KOPT-K1 (cell line): ENCODE measurements around the gene LRSAM1.

Source experiments
- H3K27ac ChIP-seq: fragments of 200-600 bp; sonication (generic); 2 replicates; pipeline ENCODE4 v1.5.1; 2016; ENCODE audit warnings: antibody characterized with exemption, mild to moderate bottlenecking, low read depth, low read length; ENCODE audit not compliant: poor library complexity, severe bottlenecking
- H3K36me3 ChIP-seq: fragments of 200-600 bp; sonication (generic); 2 replicates; pipeline ENCODE4 v1.5.1; 2017; ENCODE audit warnings: antibody characterized with exemption, mild to moderate bottlenecking, low read length, moderate library complexity; ENCODE audit not compliant: insufficient read depth
- H3K9me3 ChIP-seq: fragments of 200-600 bp; sonication (generic); 2 replicates; pipeline ENCODE4 v1.5.1; 2017; ENCODE audit warnings: antibody characterized with exemption, low read length, mild to moderate bottlenecking; ENCODE audit not compliant: insufficient read depth, poor library complexity, severe bottlenecking

Gene LRSAM1

GRCh38 chr9:127520941-127521918 lies 69.9 kb downstream of the LRSAM1 start:
- H3K36me3 ChIP-seq: peaks cover 9% of the 10 kb centered on the region; the same call in 1 of the 2 replicates
- H3K27ac ChIP-seq: no peak overlapping the region

DNA sequence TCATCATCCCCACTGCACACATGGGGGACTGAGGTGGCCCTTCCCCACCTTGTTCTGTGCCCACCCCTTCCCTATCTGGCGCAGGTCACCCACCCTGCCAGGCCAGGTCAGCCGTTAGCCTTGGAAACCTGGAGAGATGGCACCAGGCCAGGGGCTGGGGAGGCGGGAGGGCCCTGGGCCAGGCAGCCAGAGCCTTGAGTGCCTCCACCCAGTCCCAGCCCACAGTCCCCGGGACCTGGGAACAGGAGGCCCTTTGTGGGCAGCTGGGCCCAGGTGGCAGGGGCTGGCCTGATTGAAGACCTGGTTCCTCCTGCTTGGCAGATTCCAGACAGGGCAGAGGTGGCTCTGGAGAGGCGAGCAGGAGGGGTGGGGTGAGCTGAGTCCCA lies 70.6 kb downstream of the LRSAM1 start:
- Histone ChIP-seq H3K9me3 (peaks cover 34% of the 10 kb centered on the region), H3K27ac (no peak overlapping the region), H3K36me3 (peaks cover 9% of the 10 kb centered on the region; the same call in 1 of the 2 replicates)

More at GRCh38 chr9:127520941-127521918, 69.9 kb downstream of the LRSAM1 start:
- H3K9me3 ChIP-seq: peaks cover 34% of the 10 kb centered on the region

- peaks cover 9% of the 10 kb centered on the region; the same call in 1 of the 2 replicates for H3K36me3 ChIP-seq
Measured at GRCh38 chr9:127522727-127523126, 71.4 kb downstream of the LRSAM1 start.

GRCh38 chr9:127523312-127523851 lies 72.1 kb downstream of the LRSAM1 start:
- Histone ChIP-seq H3K36me3 (peaks cover 9% of the 10 kb centered on the region; the same call in 1 of the 2 replicates), H3K9me3 (peaks cover 34% of the 10 kb centered on the region), H3K27ac (no peak overlapping the region)

More at GRCh38 chr9:127522727-127523126, 71.4 kb downstream of the LRSAM1 start:
- H3K27ac ChIP-seq: no peak overlapping the region
- H3K9me3 ChIP-seq: peaks cover 34% of the 10 kb centered on the region

DNA sequence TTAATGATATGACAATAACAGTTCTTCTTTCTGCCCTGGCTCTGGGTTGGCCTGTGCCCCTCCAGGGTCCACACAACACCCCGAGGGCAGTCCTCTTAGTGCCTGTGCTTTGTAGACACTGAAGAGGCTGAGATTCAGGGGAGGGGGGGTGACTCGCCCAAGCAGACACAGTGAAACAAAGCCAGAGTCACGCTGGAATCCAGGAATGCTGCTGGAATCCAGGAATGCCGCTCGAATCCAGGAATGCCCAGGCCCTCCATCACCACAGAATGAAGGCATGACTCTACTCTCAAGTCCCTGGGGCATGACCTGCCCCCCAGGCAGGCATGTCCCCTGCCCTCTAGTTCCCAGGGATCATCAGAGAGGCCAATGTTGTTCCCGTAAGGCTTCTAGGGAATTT lies 73.1 kb downstream of the LRSAM1 start:
- Histone ChIP-seq H3K27ac (no peak overlapping the region), H3K36me3 (peaks cover 9% of the 10 kb centered on the region; the same call in 1 of the 2 replicates)

DNA sequence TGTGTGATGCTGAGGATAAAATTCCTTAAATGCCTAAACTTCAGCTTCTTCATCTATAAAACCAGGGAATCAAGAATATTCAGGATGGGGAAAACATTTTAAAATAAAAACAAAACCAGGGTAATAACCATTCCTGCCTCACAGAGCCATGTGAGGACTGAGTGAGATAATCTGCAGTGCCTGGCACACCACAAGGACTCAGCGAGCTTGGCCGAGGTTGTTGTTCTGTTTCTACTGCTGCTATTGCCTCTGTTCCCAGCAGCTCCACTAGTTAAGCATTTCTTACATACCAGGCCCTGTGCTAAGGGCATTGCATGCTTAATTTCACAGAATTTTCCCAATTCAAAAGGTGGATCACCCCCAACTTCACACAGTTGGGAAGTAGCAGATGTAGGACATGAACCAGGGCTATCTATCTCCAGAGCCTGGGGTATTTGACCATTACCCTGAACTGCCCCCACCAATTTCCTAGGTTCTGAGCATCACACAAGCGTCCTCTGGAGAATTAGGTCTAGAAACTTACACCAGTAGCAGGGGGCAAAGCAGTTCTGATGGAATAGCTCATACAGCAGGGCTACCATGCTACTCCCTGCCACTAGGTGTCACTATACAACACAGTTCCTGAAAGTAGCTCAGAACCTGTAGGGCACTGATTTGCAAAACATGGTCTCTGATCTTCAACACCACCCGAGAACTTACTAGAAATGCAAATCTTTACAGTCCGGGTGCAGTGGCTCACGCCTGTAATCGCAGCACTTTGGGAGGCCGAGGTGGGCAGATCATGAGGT lies 74.3 kb downstream of the LRSAM1 start:
- no peak overlapping the region for H3K27ac ChIP-seq
- H3K9me3 ChIP-seq: peaks cover 34% of the 10 kb centered on the region
- peaks cover 9% of the 10 kb centered on the region; the same call in 1 of the 2 replicates for H3K36me3 ChIP-seq

More for the DNA sequence above, 73.1 kb downstream of the LRSAM1 start:
- H3K9me3 ChIP-seq: peaks cover 34% of the 10 kb centered on the region

DNA sequence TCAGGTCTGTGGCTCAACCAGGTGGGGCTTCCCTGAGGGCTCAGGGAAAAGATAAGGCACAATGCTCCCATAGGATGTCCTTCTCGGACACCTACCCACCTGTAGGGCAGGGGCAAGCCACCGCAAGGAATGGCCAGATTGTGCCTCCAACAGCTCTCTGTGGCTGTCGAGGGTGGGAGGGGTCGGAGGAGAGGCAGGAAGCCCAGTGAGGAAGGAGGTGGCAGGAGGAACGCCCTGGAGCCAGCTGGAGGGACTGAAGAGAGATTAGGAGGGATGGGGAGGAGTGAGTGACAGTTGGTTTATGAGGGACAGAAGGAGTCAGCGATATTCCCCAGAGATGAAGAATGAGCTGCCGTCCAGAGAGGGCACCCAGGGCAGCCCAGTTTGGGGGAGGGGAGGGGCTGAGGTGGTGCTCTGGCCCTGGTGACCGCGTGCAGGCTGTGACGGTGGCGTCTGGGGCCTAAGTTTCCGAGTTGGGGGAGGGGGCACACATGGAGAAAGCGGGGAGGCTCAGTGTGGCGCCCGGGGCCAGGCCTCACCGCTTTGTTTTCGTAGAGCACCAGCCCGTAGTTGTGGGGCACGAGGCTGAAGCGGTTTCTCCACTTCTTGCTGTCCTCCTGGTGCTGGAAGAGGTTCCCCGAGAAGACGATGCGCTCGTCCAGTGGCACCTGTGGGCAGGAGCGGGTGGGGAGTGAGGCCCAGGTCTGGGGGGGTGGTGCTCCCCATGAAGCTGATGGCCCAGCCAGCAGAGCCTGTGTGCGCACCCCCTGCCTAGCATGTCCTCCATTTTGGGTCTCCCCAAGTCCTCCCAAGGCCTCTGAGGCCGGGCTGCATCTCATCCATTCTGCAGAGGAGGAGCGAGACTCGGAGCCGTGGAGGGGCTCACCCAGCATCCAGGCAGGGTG lies 75.6 kb downstream of the LRSAM1 start:
- Histone ChIP-seq H3K9me3 (peaks cover 34% of the 10 kb centered on the region), H3K36me3 (peaks cover 9% of the 10 kb centered on the region; the same call in 1 of the 2 replicates), H3K27ac (no peak overlapping the region)

GRCh38 chr9:127527560-127528268 lies 76.4 kb downstream of the LRSAM1 start:
- Histone ChIP-seq H3K27ac (no peak overlapping the region), H3K36me3 (peaks cover 9% of the 10 kb centered on the region; the same call in 1 of the 2 replicates), H3K9me3 (peaks cover 30% of the 10 kb centered on the region)

DNA sequence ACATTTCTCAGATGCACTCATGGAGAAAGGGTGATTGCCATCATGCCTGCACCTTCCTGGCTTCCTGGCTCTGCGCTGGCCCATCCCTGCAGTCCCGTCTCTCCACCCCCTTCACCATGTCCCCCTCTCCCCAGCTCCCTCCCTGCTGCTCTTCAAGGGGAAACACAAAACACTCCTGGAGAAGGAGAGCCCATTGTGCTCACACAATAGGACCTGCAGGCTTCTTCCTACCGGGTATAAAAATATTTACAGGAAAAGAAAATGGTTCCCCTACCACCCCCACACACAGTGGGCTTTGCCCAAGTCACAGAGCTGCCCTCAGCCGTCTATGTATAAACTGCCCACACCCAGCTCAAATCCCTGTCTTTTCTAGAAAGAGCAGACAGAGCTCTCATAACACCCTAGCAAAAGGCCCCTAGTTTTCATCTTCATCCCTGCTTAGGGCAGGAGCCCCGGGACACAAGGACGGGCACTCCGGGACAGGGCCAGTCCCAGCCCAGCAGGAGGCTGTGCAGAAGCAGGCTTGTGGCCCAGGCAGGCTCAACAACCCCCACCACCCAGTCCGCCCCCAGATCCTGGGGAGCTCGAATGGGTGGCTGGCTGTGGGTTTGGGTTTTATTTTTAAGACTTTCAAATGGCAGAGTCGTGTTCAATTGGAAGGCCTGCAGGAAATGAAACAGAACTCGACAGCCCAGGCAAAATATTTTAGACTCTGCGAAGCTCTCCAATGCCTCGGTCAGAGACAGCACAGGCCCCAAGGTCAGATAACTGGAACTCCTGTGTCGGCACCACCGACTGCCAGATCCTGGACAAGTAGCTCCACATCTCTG lies 77.3 kb downstream of the LRSAM1 start:
- H3K36me3 ChIP-seq: peaks cover 9% of the 10 kb centered on the region; the same call in 1 of the 2 replicates
- H3K27ac ChIP-seq: no peak overlapping the region
- H3K9me3 ChIP-seq: peaks cover 23% of the 10 kb centered on the region

DNA sequence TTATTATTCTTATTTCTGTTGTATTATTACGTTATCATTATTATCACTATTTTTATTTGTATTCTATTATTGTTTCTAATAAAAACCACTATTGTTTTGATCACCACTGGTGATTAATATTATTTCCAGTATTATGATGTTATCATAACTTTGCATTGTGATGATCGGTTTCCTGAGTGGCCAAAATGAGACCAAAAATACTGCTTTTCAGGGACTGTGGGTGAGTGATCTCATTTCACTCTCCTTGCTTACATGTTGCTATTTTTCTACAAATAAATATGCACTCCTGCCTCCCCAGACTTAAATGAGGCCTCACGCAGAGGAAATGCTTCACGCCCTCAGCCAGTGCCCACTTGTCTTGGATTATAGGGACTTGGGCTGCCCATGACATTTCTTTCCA lies 78.4 kb downstream of the LRSAM1 start:
- Histone ChIP-seq H3K27ac (no peak overlapping the region), H3K9me3 (peaks cover 13% of the 10 kb centered on the region), H3K36me3 (no peaks in the 10 kb centered on the region; the same call in 1 of the 2 replicates)

DNA sequence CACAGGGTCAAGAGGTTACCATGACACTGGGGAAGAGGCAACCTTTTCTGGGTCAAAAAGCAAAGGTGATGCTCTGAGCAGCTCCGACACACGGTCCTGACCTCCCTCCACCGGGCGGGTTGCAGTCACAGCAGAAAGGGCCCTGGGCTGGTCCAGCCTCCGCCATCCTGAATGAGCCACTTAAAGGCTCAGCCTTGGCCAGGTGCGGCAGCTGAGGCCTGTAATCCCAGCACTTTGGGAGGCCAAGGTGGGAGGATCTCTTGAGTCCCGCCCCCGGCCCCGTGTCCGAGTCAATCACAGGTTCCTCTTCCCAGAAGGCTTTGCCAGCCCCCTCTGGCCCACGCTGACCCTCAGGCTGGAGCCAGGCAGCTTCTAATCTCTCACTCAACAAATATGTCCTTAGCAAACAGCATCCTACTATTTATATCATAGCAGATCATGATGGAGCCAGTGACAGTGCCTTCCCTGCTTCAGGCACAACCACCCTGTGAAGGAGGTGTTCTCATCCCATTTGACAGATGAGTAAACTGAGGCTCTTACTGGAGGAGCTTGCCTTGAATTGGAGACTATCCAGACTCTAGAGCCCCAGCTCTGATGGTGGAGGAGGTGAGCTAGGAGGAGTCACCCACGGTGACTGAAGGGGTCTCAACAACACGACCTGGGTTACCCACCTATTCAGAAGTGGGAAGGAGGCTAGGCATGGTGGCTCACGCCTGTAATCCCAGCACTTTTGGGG lies 79.1 kb downstream of the LRSAM1 start:
- no peaks in the 10 kb centered on the region; the same call in 1 of the 2 replicates for H3K36me3 ChIP-seq
- peaks cover 6% of the 10 kb centered on the region for H3K9me3 ChIP-seq
- no peak overlapping the region for H3K27ac ChIP-seq

DNA sequence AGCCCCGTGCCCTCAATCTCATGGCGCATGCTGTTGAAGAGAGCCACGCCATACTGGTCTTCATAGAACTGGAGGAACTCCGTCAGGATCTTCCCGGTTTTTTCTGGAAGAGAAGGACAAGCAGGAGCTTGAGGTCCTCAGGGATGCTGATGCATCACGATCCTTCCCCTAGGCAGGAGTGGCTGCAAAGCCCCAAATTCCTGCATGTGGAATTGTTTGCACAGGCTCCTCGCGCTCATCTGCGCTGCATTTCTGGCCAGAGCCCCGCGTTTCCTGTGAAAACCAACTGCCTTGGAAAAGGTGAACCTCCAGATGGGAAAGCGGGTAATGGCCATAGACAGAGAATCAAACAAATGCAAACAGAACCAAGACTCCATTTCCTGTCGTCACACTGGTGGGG lies 80.4 kb downstream of the LRSAM1 start:
- Histone ChIP-seq H3K27ac (no peak overlapping the region), H3K36me3 (no peaks in the 10 kb centered on the region)

More for the DNA sequence above, 80.4 kb downstream of the LRSAM1 start:
- no peaks in the 10 kb centered on the region for H3K9me3 ChIP-seq
